OCI-LY3 (cell line): ENCODE results near the gene JARID2.

Source experiments
- H2AFZ ChIP-seq: fragments of 200-600, 300-600 bp; shearing (Covaris generic); 2 replicates; pipeline ENCODE4 v1.6.0; 2014; ENCODE audit warnings: antibody characterized with exemption, low read depth, low read length
- H3K27ac ChIP-seq: fragments of 200-600, 300-600 bp; sonication (generic); 2 replicates; pipeline ENCODE4 v1.5.1; 2014; ENCODE audit warnings: mild to moderate bottlenecking, low read length, moderate library complexity, mixed read lengths
- H3K27me3 ChIP-seq: fragments of 200-600, 300-600 bp; sonication (generic); 2 replicates; pipeline ENCODE4 v1.6.1; 2014; ENCODE audit warnings: low read depth, low read length, mixed read lengths
- H3K36me3 ChIP-seq: fragments of 200-600, 300-600 bp; sonication (generic); replicated peaks from 2 replicates; pipeline ENCODE3; 2014; ENCODE audit warnings: low read depth, low read length, mixed read lengths
- H3K4me1 ChIP-seq: fragments of 300-600, 200-600 bp; sonication (generic); 2 replicates; pipeline ENCODE4 v1.6.1; 2014; ENCODE audit warnings: low read length, mixed read lengths
- H3K4me2 ChIP-seq: fragments of 200-600, 300-600 bp; sonication (generic); 2 replicates; pipeline ENCODE4 v1.6.1; 2014; ENCODE audit warnings: low read length, mixed read lengths
- H3K4me3 ChIP-seq: fragments of 300-600, 200-600 bp; sonication (generic); 2 replicates; pipeline ENCODE4 v1.5.1; 2014; ENCODE audit warnings: antibody characterized with exemption, mild to moderate bottlenecking, low read length, moderate library complexity
- H3K79me2 ChIP-seq: fragments of 300-600, 200-600 bp; shearing (Covaris generic); 2 replicates; pipeline ENCODE4 v1.6.1; 2014; ENCODE audit warnings: mild to moderate bottlenecking, low read length, mixed read lengths
- H3K9ac ChIP-seq: fragments of 300-600, 200-600 bp; shearing (Covaris generic); 2 replicates; pipeline ENCODE4 v1.6.0; 2014; ENCODE audit warnings: mild to moderate bottlenecking, low read length, moderate library complexity
- H3K9me3 ChIP-seq: fragments of 200-600, 300-600 bp; shearing (Covaris generic); 2 replicates; pipeline ENCODE4 v1.6.1; 2014; ENCODE audit warnings: low read length, mixed read lengths; ENCODE audit not compliant: insufficient read depth
- H4K20me1 ChIP-seq: fragments of 200-600, 300-600 bp; sonication (generic); 2 replicates; pipeline ENCODE4 v1.6.1; 2016; ENCODE audit warnings: low read length, mixed read lengths; ENCODE audit not compliant: insufficient read depth
- CTCF ChIP-seq: fragments of 200-600, 300-600 bp; sonication (generic); IDR thresholded peaks from 2 replicates; pipeline ENCODE4 v1.5.1; 2014; ENCODE audit warnings: antibody characterized with exemption, low read length, low read depth
- EZH2phosphoT487 ChIP-seq: fragments of 200-600 bp; shearing (Covaris generic); IDR thresholded peaks from 2 replicates; pipeline ENCODE4 v1.6.1; 2018; ENCODE audit warnings: antibody characterized with exemption, mixed run types, low read depth

JARID2 gene

GRCh38 chr6:15301179-15302006, 55.5 kb downstream of the JARID2 start:
- Histone ChIP-seq H3K4me1 (peaks cover 89% of the 10 kb centered on the region), H3K9me3 (no peaks in the 10 kb centered on the region), H4K20me1 (peaks cover 31% of the 10 kb centered on the region), H3K79me2 (peaks cover 86% of the 10 kb centered on the region), H3K27ac (peak overlapping the region; percentile 80), H2AFZ (no peak overlapping the region), H3K4me3 (peak overlapping the region; percentile 64), H3K27me3 (no peaks in the 10 kb centered on the region), H3K9ac (peak overlapping the region; percentile 55), H3K36me3 (no peaks in the 10 kb centered on the region), H3K4me2 (peak overlapping the region; percentile 88)
- TF ChIP-seq CTCF: no peak
- no peak for TF ChIP-seq EZH2phosphoT487

- peaks cover 43% of the 10 kb centered on the region for H4K20me1 ChIP-seq
Measured at GRCh38 chr6:15303162-15303919, 57.5 kb downstream of the JARID2 start.

GRCh38 chr6:15303920-15304291, 58.0 kb downstream of the JARID2 start:
- no peaks in the 10 kb centered on the region for H3K9me3 ChIP-seq
- TF ChIP-seq EZH2phosphoT487: no peak
- TF ChIP-seq CTCF: no peak
- H3K4me2 ChIP-seq: peak overlapping the region; percentile 35
- H3K27ac ChIP-seq: no peak overlapping the region
- peaks cover 85% of the 10 kb centered on the region for H3K79me2 ChIP-seq
- no peak overlapping the region for H3K4me3 ChIP-seq
- no peaks in the 10 kb centered on the region for H3K36me3 ChIP-seq
- H3K4me1 ChIP-seq: peaks cover 95% of the 10 kb centered on the region
- H3K27me3 ChIP-seq: no peaks in the 10 kb centered on the region
- H4K20me1 ChIP-seq: peaks cover 48% of the 10 kb centered on the region
- no peak overlapping the region for H2AFZ ChIP-seq
- no peak overlapping the region for H3K9ac ChIP-seq

More at GRCh38 chr6:15303162-15303919, 57.5 kb downstream of the JARID2 start:
- Histone ChIP-seq H2AFZ (no peak overlapping the region), H3K27me3 (no peaks in the 10 kb centered on the region), H3K36me3 (no peaks in the 10 kb centered on the region), H3K9me3 (no peaks in the 10 kb centered on the region), H3K9ac (no peak overlapping the region), H3K4me2 (peak overlapping the region; percentile 35), H3K79me2 (peaks cover 85% of the 10 kb centered on the region), H3K4me1 (peaks cover 95% of the 10 kb centered on the region), H3K4me3 (no peak overlapping the region), H3K27ac (no peak overlapping the region)
- no peak for TF ChIP-seq EZH2phosphoT487
- no peak for TF ChIP-seq CTCF

- Histone ChIP-seq H3K4me2 (peak overlapping the region; percentile 90), H3K79me2 (peaks cover 86% of the 10 kb centered on the region)
Measured at GRCh38 chr6:15304337-15305042, 58.6 kb downstream of the JARID2 start.

More at GRCh38 chr6:15304337-15305042, 58.6 kb downstream of the JARID2 start:
- Histone ChIP-seq H3K4me3 (peak overlapping the region; percentile 63), H4K20me1 (peaks cover 53% of the 10 kb centered on the region), H2AFZ (no peak overlapping the region), H3K9me3 (no peaks in the 10 kb centered on the region), H3K27ac (peak overlapping the region; percentile 98), H3K4me1 (peaks cover 94% of the 10 kb centered on the region), H3K36me3 (no peaks in the 10 kb centered on the region), H3K27me3 (no peaks in the 10 kb centered on the region), H3K9ac (peak overlapping the region; percentile 55; the same call in 1 of the 2 replicates)
- TF ChIP-seq EZH2phosphoT487 (no peak), CTCF (no peak)
